H1 (cell line): ENCODE data around the gene ARID5B.

Experiments
- EZH2 ChIP-seq: fragments of 200-600 bp; sonication (generic); IDR thresholded peaks from 2 replicates; pipeline ENCODE4 v1.7.1; 2012; ENCODE audit warnings: low read depth, mild to moderate bottlenecking, moderate library complexity, low read length, inconsistent platforms; ENCODE audit not compliant: severe bottlenecking
- POLR2AphosphoS5 ChIP-seq: IDR thresholded peaks from 2 replicates; pipeline ENCODE4 v1.6.1; 2011; ENCODE audit warnings: low read depth, low read length
- RFX5 ChIP-seq: IDR thresholded peaks from 2 replicates; pipeline ENCODE4 v1.6.1; 2011; ENCODE audit warnings: low read depth, low read length, improper control_type of control experiment, borderline replicate concordance
- SIN3A ChIP-seq, 2 experiments: IDR thresholded peaks in 1 of 2; conservative IDR thresholded peaks in 1 of 2; 2 replicates each; pipeline ENCODE4 v1.6.1; 2011 to 2012; ENCODE audit warnings: low read length in 2 of 2, improper control_type of control experiment in 1 of 2, low read depth in 1 of 2, mild to moderate bottlenecking in 1 of 2
- TF ChIP-seq, protein P1 (sequence below), 3 experiments: IDR thresholded peaks; 1 replicate in 2 of 3; 2 replicates in 1 of 3; pipeline versions ENCODE4 v1.5.1 to v1.6.1; 2011; ENCODE audit warnings: low read length in 3 of 3, mild to moderate bottlenecking in 3 of 3, inconsistent platforms in 2 of 3, low read depth in 1 of 3, moderate library complexity in 1 of 3; ENCODE audit not compliant: insufficient read depth in 1 of 3; ENCODE audit errors: control extremely low read depth in 1 of 3
- TF ChIP-seq, protein P2 (sequence below): IDR thresholded peaks from 2 replicates; pipeline ENCODE4 v1.6.1; 2011; ENCODE audit warnings: low read length, improper control_type of control experiment

DNA sequence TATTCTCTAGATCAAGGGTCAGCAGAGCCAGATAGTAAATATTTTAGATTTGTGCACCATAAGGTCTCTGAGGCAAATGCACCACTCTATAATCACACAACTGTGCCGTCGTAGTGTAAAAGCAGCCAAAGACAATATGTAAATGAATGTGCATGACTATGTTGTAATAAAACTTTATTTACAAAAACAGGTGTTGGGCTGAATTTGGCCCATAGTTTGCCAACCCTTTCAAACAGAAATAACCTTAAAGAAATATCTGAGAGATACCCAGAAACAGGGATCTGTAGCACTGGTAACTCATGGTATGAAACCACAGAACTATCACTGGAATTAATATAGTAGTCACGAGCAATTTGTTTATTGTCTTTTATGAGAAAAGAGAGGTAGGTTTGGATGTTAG is 86.0 kb downstream of the ARID5B start:
- TF ChIP-seq SIN3A (conservative IDR thresholded peaks at IDR 0.05 in 1 of 2, IDR thresholded peaks at IDR 0.05 in 1 of 2; ENCODE audit: low read depth in 1 of 2, low read length in 2 of 2) = no peak
- TF ChIP-seq RFX5 = no peak
- TF ChIP-seq POLR2AphosphoS5 = no peak
- no peak for TF ChIP-seq EZH2
- TF ChIP-seq, protein P1, sequence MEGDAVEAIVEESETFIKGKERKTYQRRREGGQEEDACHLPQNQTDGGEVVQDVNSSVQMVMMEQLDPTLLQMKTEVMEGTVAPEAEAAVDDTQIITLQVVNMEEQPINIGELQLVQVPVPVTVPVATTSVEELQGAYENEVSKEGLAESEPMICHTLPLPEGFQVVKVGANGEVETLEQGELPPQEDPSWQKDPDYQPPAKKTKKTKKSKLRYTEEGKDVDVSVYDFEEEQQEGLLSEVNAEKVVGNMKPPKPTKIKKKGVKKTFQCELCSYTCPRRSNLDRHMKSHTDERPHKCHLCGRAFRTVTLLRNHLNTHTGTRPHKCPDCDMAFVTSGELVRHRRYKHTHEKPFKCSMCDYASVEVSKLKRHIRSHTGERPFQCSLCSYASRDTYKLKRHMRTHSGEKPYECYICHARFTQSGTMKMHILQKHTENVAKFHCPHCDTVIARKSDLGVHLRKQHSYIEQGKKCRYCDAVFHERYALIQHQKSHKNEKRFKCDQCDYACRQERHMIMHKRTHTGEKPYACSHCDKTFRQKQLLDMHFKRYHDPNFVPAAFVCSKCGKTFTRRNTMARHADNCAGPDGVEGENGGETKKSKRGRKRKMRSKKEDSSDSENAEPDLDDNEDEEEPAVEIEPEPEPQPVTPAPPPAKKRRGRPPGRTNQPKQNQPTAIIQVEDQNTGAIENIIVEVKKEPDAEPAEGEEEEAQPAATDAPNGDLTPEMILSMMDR (IDR thresholded peaks at IDR 0.05; ENCODE audit: control extremely low read depth in 1 of 3, insufficient read depth in 1 of 3, low read depth in 1 of 3, low read length in 3 of 3) = no peak
- TF ChIP-seq, protein P2, sequence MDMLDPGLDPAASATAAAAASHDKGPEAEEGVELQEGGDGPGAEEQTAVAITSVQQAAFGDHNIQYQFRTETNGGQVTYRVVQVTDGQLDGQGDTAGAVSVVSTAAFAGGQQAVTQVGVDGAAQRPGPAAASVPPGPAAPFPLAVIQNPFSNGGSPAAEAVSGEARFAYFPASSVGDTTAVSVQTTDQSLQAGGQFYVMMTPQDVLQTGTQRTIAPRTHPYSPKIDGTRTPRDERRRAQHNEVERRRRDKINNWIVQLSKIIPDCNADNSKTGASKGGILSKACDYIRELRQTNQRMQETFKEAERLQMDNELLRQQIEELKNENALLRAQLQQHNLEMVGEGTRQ = no peak
